ENCODE measurements around the gene TRIM33. TPM values are rescaled to one million over a fixed set of nuclear protein-coding genes. Genes with fewer than 3 reads are reported as not detected.

Gene TRIM33
- total RNA-seq, 1 experiment from 2014 or later = 53.8 TPM

GRCh38 chr1:114377356-114377755 is 133.6 kb downstream of the TRIM33 start:
- no peak overlapping the region for H3K27ac Mint-ChIP-seq
- Histone ChIP-seq H2AFZ (ENCODE audit: low read length) (no peak overlapping the region), H4K91ac (ENCODE audit: insufficient read length, low read depth, low read length) (no peak overlapping the region), H2BK20ac (ENCODE audit: low read depth, low read length, poor library complexity, severe bottlenecking) (no peak overlapping the region), H2AK5ac (ENCODE audit: insufficient read length, low read length) (no peak overlapping the region), H3K23me2 (ENCODE audit: insufficient read length, low read depth, low read length, poor library complexity, severe bottlenecking) (no peaks in the 10 kb centered on the region), H3K27me3 (ENCODE audit: insufficient read depth, low read length) (no peaks in the 10 kb centered on the region), H4K5ac (ENCODE audit: insufficient read length, low read depth, low read length) (no peak overlapping the region), H3K27ac (ENCODE audit: insufficient read length, low read depth, low read length) (no peak overlapping the region), H3K4me2 (ENCODE audit: insufficient read depth, insufficient read length, low read length) (no peak overlapping the region), H3K4ac (ENCODE audit: low read depth, low read length) (no peak overlapping the region), H4K8ac (replicated peaks; ENCODE audit: insufficient read length, low read depth, low read length) (no peak overlapping the region), H3K79me2 (ENCODE audit: insufficient read depth, low read length) (no peaks in the 10 kb centered on the region), H3K14ac (ENCODE audit: insufficient read depth, low read length) (no peak overlapping the region), H3K23ac (ENCODE audit: insufficient read length, low read depth, low read length) (no peak overlapping the region), H2BK5ac (ENCODE audit: insufficient read length, low read length) (no peak overlapping the region), H2BK120ac (ENCODE audit: low read depth, low read length, poor library complexity, severe bottlenecking) (no peak overlapping the region), H3K56ac (ENCODE audit: insufficient read length, low read depth, low read length) (no peak overlapping the region), H4K20me1 (ENCODE audit: control insufficient read depth, insufficient read depth, insufficient read length) (no peaks in the 10 kb centered on the region), H3K4me1 (ENCODE audit: insufficient read depth, low read length) (no peaks in the 10 kb centered on the region), H3K79me1 (ENCODE audit: insufficient read depth, low read depth, low read length, poor library complexity, severe bottlenecking) (no peaks in the 10 kb centered on the region), H3T11ph (ENCODE audit: low read length) (no peak overlapping the region), H2BK15ac (ENCODE audit: low read depth, low read length) (no peak overlapping the region), H3K9me3 (ENCODE audit: control insufficient read depth, low read depth, low read length) (peaks cover 11% of the 10 kb centered on the region), H3K9ac (ENCODE audit: extremely low read depth, insufficient read length, low read length) (no peak overlapping the region), H3K18ac (ENCODE audit: insufficient read length, low read depth, low read length) (no peak overlapping the region), H2BK12ac (ENCODE audit: insufficient read length, low read depth, low read length) (no peak overlapping the region)
- peaks cover 4 to 6% of the 10 kb centered on the region in 2 experiments; a peak in 3 of 4 replicates for H3K4me1 Mint-ChIP-seq
- DNase-seq = no peak
- TF ChIP-seq CTCF (conservative IDR thresholded peaks at IDR 0.05) = no peak
- no peaks in the 10 kb centered on the region; the same call in none of the 2 replicates for H3K27me3 Mint-ChIP-seq (ENCODE audit: low read depth)
- H3K9me3 Mint-ChIP-seq = peaks cover 42 to 49% of the 10 kb centered on the region in 2 experiments
- peaks cover 9 to 36% (median 28%) of the 10 kb centered on the region in 3 experiments for H3K36me3 Mint-ChIP-seq (ENCODE audit: insufficient read depth in 1 of 3, low read depth in 3 of 3)
- no peak overlapping the region for H3K4me3 Mint-ChIP-seq

All from H9 (cell line).